GM12865 (cell line): ENCODE measurements around the gene ASNS.
"Not testable (repeated sequence)": the region's sequence is repeated elsewhere in the genome, so short reads cannot be mapped to it uniquely, and the experiment has no call there.

Experiments
- DNase-seq: peaks from one replicate; pipeline ENCODE4 v3.0.0; 2010; ENCODE audit warnings: low read depth
- H3K4me3 ChIP-seq: 2 replicates; pipeline ENCODE4 v1.5.1; 2011; ENCODE audit warnings: mild to moderate bottlenecking, low read depth, low read length, control low read depth
- TF ChIP-seq, protein P1 (sequence below): IDR thresholded peaks from 2 replicates; pipeline ENCODE4 v1.5.1; 2011; ENCODE audit warnings: low read length, control low read depth, low read depth, inconsistent platforms; ENCODE audit not compliant: insufficient read depth; ENCODE audit errors: missing control alignments

The ASNS gene

GRCh38 chr7:97868314-97868713 lies 3.9 kb downstream of the ASNS start:
- H3K4me3 ChIP-seq = no peak overlapping the region
- TF ChIP-seq, protein P1, sequence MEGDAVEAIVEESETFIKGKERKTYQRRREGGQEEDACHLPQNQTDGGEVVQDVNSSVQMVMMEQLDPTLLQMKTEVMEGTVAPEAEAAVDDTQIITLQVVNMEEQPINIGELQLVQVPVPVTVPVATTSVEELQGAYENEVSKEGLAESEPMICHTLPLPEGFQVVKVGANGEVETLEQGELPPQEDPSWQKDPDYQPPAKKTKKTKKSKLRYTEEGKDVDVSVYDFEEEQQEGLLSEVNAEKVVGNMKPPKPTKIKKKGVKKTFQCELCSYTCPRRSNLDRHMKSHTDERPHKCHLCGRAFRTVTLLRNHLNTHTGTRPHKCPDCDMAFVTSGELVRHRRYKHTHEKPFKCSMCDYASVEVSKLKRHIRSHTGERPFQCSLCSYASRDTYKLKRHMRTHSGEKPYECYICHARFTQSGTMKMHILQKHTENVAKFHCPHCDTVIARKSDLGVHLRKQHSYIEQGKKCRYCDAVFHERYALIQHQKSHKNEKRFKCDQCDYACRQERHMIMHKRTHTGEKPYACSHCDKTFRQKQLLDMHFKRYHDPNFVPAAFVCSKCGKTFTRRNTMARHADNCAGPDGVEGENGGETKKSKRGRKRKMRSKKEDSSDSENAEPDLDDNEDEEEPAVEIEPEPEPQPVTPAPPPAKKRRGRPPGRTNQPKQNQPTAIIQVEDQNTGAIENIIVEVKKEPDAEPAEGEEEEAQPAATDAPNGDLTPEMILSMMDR = no peak
- DNase-seq = no peak

- no peak overlapping the region for H3K4me3 ChIP-seq
- DNase-seq = no peak
- TF ChIP-seq, protein P1 = no peak
These were observed 7.1 kb downstream of the ASNS start for GRCh38 chr7:97865104-97865503.

DNA sequence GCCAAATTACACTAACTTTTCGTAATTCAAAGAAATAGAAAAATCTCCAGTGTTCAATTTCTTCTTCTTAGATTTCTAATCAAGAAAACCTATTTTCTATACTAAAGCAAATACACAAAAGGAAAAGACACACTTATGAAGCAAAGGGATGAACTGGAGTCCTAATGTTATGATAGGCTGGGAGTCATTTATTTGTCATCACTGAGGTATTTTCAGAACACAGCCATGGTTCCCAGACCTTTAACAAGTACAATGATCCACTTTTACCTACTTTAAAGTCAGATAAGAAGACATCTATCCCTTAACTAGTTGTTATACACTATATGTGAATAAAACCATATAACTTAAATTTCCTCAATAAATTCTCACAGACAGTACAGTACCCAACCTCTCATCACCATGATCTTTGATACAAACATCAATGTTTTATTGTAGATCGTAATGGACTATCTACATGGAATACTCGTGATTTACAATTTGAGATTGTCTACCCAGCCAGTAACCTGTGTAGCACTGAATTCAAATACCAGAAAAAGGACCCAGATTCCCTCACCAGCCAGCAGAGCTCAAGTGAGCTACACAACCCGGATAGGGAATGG lies 12.5 kb downstream of the ASNS start:
- DNase-seq = no peak
- TF ChIP-seq, protein P1 = no peak
- H3K4me3 ChIP-seq = no peak overlapping the region

DNA sequence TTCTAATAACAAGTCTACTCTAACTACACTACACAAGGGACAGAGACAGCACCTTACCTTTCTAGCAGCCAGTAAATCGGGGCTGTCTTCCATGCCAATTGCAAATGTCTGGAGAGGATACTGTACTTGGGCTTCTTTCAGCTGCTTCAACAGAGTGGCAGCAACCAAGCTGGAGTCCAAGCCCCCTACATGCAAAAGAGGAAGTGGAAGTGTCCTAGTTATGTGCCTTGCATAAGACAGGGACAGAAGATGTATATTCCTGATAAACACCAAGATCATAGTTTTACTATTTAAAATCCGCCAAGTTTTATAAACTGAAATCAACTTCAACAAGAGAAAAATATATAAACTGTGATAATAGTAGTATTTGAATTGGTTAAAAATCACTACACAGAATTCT lies 14.0 kb downstream of the ASNS start:
- DNase-seq = no peak
- TF ChIP-seq, protein P1 = no peak
- no peak overlapping the region for H3K4me3 ChIP-seq

DNA sequence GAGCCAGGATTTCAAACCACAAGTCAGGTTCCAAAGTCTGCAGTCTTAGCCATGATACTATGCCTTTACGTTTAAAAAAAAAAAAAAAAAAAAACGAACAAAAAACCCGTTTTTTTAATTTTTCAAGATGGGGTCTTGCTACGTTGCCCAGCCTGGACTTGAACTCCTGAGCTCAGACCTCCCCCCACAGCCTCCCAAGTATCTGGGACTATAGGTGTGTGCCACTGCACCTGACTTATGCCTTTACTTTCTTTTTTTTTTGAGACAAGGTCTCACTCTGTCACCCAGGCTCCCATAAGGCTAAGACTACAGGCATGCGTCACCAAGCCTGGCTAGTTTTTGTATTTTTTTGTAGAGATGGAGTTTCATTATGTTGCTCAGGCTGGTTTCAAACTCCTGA lies 14.7 kb downstream of the ASNS start:
- H3K4me3 ChIP-seq = no peak overlapping the region

DNA sequence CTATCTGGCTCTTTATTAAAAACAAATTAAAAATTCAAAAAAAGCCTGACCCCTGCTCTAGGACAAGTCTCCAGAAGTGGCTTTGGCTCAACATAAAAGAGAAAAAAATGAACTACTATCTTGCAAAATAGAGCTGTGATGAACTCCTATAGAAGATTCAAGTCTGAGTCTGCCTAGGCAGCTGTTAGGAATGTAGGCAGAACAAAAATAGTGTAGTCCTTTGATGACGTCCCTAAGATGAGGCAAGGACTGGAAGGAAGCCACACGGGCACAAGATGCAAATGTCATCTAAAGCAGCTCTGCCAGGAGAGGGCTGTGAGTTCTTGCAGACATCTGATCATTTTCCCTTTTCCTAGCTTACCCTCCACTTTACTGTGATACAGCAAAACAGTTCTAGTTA lies 20.5 kb downstream of the ASNS start:
- no peak for DNase-seq
- TF ChIP-seq, protein P1 = no peak

More for the DNA sequence above, 14.7 kb downstream of the ASNS start:
- no peak for DNase-seq
- TF ChIP-seq, protein P1 = no peak

DNA sequence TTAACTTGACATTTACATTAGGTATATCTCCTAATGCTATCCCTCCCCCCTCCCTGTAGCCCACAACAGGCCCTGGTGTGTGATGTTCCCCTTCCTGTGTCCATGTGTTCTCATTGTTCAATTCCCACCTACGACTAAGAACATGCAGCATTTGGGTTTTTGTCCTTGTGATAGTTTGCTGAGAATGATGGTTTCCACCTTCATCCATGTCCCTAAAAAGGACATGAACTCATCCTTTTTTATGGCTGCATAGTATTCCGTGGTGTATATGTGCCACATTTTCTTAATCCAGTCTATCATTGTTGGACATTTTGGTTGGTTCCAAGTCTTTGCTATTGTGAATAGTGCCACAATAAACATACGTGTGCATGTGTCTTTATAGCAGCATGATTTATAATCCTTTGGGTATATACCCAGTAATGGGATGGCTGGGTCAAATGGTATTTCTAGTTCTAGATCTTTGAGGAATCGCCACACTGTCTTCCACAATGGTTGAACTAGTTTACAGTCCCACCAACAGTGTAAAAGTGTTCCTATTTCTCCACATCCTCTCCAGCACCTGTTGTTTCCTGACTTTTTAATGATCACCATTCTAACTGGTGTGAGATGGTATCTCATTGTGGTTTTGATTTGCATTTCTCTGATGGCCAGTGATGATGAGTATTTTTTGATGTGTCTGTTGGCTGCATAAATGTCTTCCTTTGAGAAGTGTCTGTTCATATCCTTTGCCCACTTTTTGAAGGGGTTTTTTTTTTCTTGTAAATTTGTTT lies 21.8 kb downstream of the ASNS start:
- not testable (repeated sequence) for DNase-seq, H3K4me3 ChIP-seq

More for the DNA sequence above, 20.5 kb downstream of the ASNS start:
- H3K4me3 ChIP-seq = no peak overlapping the region
